SH-SY5Y (cell line): ENCODE results near the gene CUEDC1.

Experiments
- GATA2 ChIP-seq: IDR thresholded peaks from 2 replicates; pipeline ENCODE4 v1.6.1; 2011; ENCODE audit warnings: mild to moderate bottlenecking, low read depth, low read length
- GATA3 ChIP-seq: IDR thresholded peaks from 2 replicates; pipeline ENCODE4 v1.6.1; 2011; ENCODE audit warnings: low read depth, mild to moderate bottlenecking, low read length, moderate library complexity

CUEDC1 gene

DNA sequence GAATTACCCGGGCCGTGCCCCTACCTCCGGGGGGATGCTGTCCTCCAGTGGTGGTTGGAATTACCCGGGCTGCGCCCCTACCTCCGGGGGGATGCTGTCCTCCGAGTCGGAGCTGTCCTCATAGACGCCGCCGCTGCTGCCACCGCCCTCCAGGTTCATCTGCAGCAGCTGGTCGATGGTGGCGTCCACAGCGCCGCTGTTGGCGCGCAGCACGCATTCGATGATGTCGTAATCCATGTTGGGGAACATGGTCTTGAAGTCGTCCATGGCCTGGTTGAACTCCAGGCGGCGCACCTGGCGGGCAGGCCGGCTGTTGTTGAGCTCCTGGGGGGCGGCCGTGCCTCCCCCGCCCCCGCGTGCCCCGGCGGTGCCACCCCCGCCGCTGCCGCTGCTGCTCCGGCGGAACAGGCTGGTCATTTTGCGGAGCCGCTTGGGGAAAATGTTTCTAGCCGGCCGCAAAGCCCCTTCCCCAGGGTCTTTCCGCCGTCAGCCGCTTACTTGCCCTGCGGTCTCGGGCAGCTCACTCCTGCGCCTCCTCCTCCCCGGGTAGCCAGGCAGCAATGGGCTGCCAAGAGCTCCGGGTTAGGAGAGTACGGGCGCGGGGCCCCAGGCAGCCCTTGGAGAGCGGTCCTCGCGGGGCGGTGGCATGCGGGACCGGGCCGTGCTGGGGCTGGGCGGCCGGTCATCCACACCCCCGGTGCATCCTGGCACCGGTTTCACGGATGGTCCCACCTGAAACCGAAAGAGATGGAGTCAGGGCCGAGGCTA, 69.9 kb downstream of the CUEDC1 start:
- TF ChIP-seq GATA2 (no peak), GATA3 (no peak)

DNA sequence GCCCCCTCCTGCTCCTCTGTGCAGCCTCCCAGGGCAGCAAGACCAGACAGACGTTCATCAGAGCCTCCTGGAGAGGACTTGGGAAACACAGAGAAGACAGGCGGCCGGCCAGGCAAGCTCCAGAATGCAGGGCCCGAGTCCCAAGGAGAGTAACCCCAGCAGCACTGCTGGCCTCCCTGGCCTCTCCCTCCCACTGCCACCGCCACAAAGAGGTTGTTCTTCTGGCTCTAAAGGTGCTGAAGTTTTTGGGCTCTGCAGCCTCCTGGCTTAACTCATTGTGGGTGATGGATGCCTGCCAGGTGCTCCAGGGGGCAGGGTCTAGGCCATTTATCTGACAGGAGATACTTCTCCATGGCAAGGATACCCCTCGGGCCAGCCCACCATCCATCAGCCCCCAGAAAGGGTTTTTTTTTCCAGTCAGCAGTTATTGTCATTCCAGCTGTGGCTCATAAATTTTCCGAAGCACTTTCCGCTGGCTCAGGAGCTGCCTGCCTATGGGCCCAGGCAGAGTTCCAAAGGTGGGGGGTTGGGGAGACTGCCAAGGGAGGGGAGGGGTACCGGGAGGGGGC, 73.3 kb downstream of the CUEDC1 start:
- TF ChIP-seq GATA3 = no peak
- no peak for TF ChIP-seq GATA2

DNA sequence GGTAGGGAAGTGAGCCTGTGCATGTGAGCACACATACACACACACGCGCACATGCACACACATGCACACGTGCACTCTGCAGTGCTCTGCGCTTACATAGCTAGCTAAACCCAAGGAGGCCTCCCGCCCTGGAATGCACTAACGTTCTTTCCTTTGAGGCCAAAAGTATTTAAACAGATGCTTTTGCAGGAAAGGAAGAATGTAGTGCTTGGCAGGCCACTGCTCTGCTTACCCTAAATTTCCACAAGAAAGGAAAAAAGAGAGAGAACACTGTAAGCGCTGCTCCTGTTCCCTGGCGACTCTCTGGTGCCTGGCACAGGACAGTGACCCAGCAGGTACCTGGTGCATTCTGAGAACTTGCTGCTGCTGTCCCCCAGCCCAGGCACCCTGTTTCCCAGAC, 74.1 kb downstream of the CUEDC1 start:
- TF ChIP-seq GATA3 (no peak), GATA2 (no peak)

DNA sequence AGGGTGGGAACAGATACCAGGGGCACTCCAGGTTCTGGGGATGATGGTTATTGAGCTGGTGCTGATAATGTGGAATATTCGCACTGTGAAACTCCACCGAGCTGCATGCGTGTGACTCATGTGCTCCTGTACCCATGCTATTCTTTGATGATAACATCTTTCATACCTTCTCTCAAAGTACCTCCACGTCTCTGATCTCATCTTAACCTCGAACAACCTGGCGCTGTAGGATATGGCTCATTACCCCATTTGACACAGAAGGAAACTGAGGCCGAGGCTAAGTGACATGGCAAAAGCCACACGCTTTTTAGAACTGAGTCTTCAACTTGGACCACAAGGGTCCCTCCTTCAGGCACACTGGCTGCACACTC, 75.1 kb downstream of the CUEDC1 start:
- TF ChIP-seq GATA3 (no peak), GATA2 (no peak)

DNA sequence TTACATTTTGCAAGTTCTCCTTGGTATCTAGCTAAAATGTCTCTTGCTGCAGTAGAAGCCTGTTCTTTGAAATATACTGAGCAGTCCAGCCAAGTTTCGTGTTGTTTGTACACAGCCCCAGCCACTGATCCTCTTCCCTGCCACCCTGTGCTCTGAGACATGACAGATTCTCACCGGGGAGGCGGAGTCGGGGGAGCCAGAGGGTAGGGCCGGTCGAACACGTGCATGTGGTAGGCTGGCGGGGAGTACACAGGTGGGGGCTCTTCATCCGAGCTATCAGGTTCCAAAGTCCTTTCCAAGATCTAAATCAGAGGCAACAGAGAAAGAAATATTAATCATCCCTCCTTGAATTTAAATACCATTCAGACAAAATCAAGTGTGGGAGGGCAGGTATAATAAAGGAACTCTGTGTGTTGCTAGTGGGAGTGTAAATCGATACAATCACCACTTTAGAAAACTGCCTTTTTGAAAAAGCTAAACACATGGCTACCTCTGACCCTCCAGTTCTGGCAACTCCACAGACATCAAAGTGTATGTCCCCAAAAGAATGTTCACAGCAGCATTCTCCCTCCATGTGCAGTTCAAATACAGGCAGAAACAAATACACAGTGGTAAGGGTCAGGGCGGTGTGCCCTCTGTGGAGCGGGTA, 75.7 kb downstream of the CUEDC1 start:
- TF ChIP-seq GATA3 = no peak
- no peak for TF ChIP-seq GATA2

DNA sequence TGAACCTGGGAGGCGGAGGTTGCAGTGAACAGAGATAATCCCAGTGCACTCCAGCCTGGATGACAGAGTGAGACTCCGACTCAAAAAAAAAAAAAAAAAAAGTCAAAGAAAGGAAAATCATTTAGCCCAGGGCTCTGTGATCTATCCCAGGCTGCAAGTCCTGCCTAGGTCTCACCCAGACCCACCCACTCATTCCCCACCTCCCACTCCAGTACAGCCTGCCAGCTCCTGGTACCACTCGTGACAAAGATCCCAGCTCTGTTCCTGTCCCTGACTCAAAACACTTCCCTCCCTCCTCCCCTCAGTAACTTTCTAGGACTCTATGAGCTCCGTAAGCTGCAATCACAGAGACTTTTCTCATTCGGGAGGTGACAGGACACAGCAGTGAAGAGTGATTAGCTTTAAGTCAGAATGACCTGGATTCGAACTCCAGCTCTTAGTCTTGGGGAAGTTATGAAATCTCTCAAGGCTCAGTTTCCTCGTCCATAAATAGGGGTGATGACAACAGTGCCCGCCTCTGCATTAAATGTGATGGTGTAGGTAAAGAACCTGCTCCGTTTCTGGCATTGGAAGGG, 77.3 kb downstream of the CUEDC1 start:
- TF ChIP-seq GATA2 (no peak), GATA3 (no peak)

DNA sequence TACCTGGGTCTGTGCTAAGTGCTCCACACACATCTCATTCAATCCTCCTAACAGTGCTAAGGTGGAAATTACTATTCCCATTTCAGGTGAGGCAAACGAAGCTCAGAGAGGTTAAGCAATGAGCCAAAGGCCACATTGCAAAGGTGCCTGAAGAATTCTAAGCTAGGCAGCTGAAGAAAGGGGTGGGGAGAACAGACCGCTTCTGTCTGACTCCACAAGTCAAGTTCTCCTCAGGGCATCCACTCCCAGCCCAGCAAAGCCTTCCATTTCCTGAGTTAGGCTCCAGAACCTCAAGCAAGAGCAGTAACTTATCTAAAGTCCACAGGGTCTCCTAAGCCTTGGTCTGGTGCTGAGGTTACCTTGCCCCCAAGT, 78.4 kb downstream of the CUEDC1 start:
- TF ChIP-seq GATA3 = no peak
- no peak for TF ChIP-seq GATA2

DNA sequence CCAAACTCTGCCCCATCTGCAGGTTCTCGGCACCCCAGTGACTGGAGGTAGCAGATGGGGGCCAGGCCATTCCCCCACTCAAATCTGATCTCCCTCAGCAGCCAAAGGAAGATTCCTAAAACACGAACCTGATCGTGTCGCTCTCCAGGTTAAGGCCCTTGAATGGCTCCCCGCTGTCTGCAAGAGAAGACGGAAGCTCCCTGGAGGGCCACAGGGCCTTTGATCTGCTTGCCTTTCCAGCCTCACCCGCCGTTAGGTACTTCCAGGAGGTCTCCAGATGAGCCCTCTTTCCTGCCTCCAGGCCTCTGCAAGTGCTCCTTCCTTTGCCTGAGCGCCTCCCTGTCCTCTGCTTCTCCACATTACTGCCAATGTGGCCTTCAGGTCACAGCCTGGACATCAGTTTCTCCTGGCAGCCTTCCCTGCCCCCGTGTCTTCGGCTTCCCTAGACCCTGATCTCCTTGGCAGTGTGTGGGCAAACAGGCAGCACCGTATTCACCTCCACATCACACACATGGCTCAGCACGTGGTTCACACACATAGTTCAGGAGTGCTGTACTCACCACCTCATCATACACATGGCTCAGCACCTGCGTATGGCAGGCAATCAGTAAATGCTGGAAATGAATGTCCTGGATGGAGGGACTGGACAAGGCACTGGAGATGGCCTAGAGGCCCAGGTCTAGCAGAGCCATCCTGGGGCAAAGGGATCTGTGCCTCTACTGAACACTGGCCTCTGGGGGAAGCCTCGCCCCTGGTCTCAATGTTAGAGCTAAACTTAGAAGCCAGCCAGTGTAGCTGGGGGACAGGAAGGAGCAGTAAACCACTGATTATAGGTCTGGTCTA, 79.0 kb downstream of the CUEDC1 start:
- no peak for TF ChIP-seq GATA2
- TF ChIP-seq GATA3 = no peak

DNA sequence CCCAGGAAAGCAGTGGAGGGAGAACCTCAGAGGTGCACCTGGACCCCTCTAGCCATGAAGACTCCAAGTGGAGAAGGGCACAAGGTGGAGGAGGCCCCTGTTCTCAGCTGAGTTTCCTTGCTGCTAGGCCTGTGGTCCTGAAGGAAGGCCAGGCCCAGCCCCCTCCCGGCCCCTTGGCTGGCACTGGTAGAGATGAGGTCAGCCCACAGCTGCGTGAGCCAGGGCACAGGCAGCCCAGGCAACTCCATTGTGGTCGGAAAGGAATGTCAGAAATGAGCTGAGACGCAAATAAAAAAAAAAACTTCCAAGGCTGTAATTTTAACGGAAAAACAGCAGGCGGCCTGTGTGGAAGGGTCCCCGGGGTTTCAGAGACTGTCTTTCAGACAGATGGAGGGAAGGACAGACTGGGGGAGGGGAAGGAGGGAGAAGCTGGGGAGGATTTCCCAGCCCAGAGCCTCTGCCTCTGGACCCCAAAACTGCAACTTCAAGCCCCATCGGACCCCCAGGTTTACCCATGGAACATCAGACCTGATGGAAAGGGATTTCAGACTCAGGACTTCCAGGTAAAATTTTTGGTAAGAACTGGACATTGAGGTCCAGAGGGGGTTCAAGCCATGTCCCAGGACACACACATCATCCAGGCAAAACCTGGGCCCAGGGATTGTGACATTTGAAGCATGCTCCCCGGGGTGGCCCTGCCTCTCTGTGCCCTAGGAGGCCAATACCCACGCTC, 79.8 kb downstream of the CUEDC1 start:
- TF ChIP-seq GATA3 = no peak
- no peak for TF ChIP-seq GATA2

DNA sequence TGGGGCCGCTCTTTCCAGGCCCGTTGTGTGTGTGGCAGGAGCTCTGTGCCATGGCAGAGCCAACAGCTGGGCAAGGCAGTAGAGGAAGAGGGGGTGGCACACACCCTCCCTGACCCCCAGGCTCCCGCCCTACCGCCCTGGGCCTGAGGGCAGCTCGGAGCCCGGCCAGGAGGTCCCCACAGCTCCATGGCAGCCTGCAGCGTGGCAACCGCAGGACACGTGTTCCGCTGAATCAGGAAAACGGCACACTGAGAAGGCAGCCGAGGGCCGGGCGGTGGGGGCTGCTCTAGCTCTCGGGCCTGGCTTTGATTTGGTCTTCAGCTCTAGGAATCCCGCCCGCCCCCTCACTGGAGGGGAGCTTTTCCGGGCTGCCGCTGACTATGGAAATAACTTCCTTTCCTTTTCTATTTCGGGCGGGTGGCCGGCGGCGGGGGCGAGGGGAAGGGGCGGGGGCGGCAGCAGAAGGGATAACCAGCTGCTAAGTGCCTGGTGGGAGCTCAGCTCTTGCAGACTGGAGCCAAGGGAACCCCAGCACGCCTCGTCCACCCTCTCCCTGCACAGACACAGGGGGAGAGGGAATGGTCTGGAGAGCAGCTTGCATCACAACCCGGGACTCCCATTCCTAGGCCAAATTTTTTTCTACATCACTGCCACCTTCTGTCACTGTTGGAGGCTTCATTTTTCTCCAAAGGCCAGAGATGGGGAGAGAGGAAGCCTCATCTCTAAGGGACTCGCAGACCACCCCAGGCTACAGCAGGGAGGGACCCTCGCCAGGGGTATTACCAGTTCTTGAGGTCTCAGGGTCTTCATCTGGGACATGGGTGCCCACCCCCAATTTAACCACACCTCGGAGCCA, 80.5 kb downstream of the CUEDC1 start:
- TF ChIP-seq GATA3 (no peak), GATA2 (no peak)

DNA sequence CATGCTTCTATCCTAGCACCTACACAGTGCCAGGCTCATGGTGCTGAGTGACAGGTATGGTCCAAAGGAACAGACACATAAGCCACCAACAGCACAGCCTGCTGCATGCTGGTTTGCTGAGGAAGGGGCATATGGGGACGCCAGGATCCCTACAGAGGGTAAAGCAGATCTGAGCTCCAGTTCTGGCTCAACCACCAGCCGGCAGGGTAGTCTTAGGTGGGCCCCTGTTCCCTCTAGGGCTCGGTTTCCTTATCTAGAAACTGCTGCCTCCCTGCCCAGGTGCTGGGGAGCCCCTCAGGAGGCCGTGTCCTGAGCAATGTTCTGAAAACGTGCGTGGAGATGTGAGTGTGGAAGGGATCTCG, 81.2 kb downstream of the CUEDC1 start:
- no peak for TF ChIP-seq GATA3
- no peak for TF ChIP-seq GATA2

DNA sequence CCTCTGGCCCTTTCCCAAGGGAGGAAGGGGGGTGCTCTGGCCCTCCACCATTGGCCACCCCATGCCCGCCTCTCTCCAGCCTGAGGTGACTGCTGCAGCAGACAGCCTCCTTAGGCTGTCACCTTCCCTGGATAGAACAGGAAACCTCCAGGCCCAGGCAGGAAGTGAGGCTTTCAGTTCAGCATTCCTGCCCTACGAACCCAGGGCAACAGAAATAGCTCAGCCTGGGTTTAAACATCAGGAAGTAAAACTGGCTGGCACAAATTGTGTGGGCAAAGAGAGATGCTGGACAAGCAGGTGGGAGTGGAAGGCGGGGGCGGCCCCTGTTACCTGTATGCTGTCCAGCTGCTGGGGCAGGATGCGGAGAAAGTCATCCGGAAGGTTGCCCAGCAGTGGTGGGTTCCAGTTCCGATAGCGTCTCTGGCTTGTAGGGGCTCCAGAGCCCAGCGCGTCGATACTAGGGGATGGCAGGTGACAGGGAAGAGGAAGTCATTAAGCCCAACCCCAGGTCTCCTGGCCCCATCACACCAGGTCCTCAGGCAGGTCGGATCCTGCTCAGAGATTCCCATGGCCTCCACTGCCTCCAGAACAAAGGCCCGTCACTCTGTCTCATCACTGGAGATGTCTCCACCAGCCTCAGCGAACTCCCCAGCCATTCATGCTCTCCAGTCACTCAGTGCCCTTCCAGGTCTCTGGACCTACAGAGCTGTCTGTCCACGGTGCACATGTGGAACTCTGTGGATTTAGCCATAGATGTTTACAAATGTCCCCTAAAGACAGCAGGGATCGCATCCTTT, 81.8 kb downstream of the CUEDC1 start:
- no peak for TF ChIP-seq GATA2
- TF ChIP-seq GATA3 = no peak

DNA sequence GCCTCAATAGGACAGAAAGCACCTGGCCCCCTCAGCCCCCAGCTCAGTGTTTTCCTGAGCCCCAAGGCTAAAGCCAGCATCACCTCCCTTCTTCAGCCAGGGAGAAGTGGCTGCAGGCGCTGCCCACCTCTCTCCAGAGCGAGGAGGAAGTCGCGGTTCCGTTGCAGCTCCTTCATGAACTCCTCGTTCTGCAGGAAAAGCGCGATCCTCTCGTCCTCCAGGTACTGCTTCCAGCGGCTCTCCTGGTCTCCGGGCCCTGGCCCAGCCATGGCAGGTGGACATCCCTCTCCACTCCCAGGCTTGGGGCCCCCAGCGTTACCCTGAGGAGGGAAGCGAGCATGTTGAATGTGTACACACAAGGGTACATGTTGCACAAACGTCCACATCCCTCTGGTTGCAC, 82.7 kb downstream of the CUEDC1 start:
- no peak for TF ChIP-seq GATA2
- no peak for TF ChIP-seq GATA3

DNA sequence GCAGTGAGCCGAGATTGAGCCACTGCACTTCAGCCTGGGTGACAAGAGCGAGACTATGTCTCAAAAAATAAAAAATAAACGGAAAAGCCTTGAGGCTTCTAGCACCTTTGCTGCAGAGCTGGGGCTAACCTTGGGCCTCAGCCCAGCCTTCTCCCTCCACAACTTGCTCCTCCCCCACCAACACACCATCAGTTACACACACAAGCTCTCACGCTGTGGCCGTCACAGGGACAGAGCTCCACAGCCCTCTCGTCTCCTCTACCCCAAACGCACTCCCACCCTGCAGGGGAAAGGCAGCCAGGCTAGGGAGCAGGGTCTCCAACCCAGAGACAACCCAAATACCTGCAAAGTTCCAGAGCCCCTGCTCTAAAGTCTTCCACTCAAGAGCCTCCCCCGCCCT, 83.3 kb downstream of the CUEDC1 start:
- TF ChIP-seq GATA3 = no peak
- no peak for TF ChIP-seq GATA2
